VCaP (cell line): ENCODE data around the gene TBC1D22A.

Source experiments
- H3K27ac ChIP-seq: fragments of 450-650 bp; 2 replicates; pipeline ENCODE4 v1.5.1; 2017
- TF ChIP-seq, protein P1 (sequence below): fragments of 450-650 bp; conservative IDR thresholded peaks from 2 replicates; pipeline ENCODE4 v1.5.1; 2017; ENCODE audit warnings: mild to moderate bottlenecking, moderate library complexity

Gene TBC1D22A

GRCh38 chr22:46893281-46894020, 131.0 kb downstream of the TBC1D22A start:
- TF ChIP-seq, protein P1, sequence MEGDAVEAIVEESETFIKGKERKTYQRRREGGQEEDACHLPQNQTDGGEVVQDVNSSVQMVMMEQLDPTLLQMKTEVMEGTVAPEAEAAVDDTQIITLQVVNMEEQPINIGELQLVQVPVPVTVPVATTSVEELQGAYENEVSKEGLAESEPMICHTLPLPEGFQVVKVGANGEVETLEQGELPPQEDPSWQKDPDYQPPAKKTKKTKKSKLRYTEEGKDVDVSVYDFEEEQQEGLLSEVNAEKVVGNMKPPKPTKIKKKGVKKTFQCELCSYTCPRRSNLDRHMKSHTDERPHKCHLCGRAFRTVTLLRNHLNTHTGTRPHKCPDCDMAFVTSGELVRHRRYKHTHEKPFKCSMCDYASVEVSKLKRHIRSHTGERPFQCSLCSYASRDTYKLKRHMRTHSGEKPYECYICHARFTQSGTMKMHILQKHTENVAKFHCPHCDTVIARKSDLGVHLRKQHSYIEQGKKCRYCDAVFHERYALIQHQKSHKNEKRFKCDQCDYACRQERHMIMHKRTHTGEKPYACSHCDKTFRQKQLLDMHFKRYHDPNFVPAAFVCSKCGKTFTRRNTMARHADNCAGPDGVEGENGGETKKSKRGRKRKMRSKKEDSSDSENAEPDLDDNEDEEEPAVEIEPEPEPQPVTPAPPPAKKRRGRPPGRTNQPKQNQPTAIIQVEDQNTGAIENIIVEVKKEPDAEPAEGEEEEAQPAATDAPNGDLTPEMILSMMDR = no peak
- no peak overlapping the region for H3K27ac ChIP-seq

GRCh38 chr22:46894081-46894671, 131.7 kb downstream of the TBC1D22A start:
- no peak overlapping the region for H3K27ac ChIP-seq

DNA sequence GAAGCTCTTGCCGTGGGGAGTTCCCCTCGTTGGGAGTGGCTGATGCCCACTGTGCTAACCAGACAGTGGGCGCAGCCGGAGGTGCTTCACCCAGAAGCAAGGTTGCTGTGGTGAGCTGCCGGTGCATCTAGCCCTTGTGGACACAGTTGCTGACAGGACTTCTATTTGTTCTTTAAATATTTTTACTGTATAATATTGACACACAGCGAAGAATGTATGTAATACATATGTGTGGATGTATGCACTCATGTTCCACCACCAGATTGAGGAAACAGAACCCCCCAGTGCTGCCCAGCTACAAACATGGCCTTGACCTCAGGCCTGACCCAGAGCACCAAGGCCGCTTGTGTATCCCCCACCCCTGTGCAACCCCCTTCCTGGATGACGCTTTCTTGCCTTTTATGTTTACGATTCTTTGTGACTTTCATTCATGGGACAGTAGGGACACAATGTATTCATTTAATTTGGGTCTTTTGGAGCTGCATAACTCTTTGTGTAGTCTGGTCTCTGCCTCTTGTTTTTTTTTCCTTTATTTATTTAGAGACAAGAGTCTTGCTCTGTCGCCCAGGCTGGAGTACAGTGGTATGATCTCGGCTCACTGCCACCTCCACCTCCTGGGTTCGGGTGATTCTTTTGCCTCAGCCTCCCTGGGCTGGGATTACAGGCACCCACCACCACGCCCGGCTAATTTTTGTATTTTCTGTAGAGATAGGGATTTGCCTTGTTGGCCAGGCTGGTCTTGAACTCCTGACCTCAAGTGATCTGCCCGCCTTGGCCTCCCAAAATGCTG, 132.6 kb downstream of the TBC1D22A start:
- TF ChIP-seq, protein P1 = no peak

More at GRCh38 chr22:46894081-46894671, 131.7 kb downstream of the TBC1D22A start:
- TF ChIP-seq, protein P1 = no peak

GRCh38 chr22:46895753-46896152, 133.3 kb downstream of the TBC1D22A start:
- H3K27ac ChIP-seq = no peak overlapping the region
- TF ChIP-seq, protein P1 = no peak

More for the DNA sequence above, 132.6 kb downstream of the TBC1D22A start:
- H3K27ac ChIP-seq = no peak overlapping the region

DNA sequence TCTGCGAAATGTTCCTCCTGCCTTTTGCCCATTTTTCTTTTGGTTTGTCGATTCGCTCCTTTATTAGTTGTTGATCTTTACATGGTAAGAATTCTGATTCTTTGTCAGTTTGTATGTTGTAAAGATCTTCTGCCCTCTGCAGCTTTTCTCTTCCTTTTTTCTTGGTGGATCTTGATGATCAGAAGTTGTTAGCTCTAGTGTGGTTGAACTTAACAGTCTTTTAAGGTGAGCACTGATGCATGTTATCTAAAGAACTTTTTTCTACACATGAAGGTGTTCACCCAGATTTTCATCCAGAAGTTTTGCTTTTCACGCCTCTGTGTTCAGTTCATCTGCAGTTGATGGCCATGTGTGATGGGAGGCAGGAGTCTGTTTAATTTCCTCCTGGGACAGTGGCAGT, 133.7 kb downstream of the TBC1D22A start:
- H3K27ac ChIP-seq = no peak overlapping the region
- TF ChIP-seq, protein P1 = no peak

- H3K27ac ChIP-seq = no peak overlapping the region
Measured at GRCh38 chr22:46896568-46897245, 134.3 kb downstream of the TBC1D22A start.

More at GRCh38 chr22:46896568-46897245, 134.3 kb downstream of the TBC1D22A start:
- TF ChIP-seq, protein P1 = no peak
